Measurements from ENCODE around the gene MYO18A. TPM values are rescaled to one million over a fixed set of nuclear protein-coding genes. Genes with fewer than 3 reads are reported as not detected.
"Not testable (repeated sequence)": the region's sequence is repeated elsewhere in the genome, so short reads cannot be mapped to it uniquely, and the experiment has no call there.

Gene MYO18A
- total and polyA plus RNA-seq, 11 donors, result 83.5 to 340 (median 300) TPM

DNA sequence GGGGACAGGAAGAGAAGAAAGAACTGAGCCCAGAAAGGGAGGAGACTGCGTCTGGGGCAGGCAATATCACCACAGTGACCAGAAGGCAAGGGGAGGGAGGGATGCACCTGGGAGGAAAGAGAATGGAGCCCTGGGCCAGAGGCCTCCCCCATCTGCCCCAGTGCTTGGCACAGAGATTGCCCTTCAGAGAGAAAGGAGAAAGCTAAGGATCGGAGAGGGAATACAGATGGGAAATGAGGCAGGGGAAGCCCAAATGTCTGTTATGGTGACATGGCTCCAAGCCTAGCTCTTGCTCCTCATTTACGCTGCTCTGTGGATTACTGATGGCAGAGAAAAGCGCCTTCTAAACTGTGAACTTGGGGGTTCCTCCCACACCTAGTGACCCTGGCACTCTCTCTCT is 90.1 kb downstream of the MYO18A start:
- no peaks in the 10 kb centered on the region for H3K27me3 ChIP-seq
- H3K4me1 ChIP-seq, result peaks cover 0 to 15% (median 0%) of the 10 kb centered on the region in 12 donors
- 61 to 87% (median 79%) methylated on average over 4 of the region's 4 CpGs for WGBS, 4 donors
- H3K9me3 ChIP-seq, result no peaks in the 10 kb centered on the region
- intact Hi-C loops (cut with DNase I), result no loop called here
- peak overlapping the region in 2 of 12 donors; percentile 61 to 78 for H3K27ac ChIP-seq
- no peak for DNase-seq
- ATAC-seq, result no peak
- no peak overlapping the region for H3K4me3 ChIP-seq
- TF ChIP-seq, protein P1, sequence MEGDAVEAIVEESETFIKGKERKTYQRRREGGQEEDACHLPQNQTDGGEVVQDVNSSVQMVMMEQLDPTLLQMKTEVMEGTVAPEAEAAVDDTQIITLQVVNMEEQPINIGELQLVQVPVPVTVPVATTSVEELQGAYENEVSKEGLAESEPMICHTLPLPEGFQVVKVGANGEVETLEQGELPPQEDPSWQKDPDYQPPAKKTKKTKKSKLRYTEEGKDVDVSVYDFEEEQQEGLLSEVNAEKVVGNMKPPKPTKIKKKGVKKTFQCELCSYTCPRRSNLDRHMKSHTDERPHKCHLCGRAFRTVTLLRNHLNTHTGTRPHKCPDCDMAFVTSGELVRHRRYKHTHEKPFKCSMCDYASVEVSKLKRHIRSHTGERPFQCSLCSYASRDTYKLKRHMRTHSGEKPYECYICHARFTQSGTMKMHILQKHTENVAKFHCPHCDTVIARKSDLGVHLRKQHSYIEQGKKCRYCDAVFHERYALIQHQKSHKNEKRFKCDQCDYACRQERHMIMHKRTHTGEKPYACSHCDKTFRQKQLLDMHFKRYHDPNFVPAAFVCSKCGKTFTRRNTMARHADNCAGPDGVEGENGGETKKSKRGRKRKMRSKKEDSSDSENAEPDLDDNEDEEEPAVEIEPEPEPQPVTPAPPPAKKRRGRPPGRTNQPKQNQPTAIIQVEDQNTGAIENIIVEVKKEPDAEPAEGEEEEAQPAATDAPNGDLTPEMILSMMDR (IDR thresholded peaks at IDR 0.05), result no peak
- TF ChIP-seq POLR2A (IDR thresholded peaks at IDR 0.05), result no peak
- peaks cover 5 to 100% (median 98%) of the 10 kb centered on the region in 9 donors for H3K36me3 ChIP-seq

DNA sequence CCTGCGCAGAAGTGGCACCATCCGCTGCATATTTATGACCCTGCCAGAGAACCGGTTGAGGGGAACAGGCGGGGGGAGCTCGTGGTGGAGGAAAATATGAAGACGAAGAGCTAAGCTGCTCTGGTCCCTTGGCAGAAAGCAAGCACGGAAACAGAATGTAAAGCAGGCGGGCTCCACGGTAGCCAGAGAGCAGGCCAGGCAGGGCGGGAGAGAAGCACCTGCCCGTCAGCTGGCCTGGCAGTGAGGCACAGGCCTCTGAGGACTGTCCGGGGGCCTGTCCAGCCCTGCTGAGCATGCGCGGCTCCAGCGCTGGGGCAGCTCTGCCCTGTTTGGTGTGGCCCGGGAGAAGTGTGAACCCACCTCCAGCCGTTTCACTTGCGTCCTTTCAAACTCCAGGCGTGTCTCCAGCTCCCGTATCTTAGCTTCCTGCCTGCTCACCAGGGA is 90.6 kb downstream of the MYO18A start:
- peaks cover 5 to 100% (median 98%) of the 10 kb centered on the region in 9 donors for H3K36me3 ChIP-seq
- TF ChIP-seq, protein P1 (IDR thresholded peaks at IDR 0.05), result no peak
- TF ChIP-seq POLR2A (IDR thresholded peaks at IDR 0.05), result no peak
- H3K4me3 ChIP-seq, result no peak overlapping the region
- H3K4me1 ChIP-seq, result peaks cover 0 to 15% (median 0%) of the 10 kb centered on the region in 12 donors
- intact Hi-C loops (cut with DNase I), result no loop called here
- H3K9me3 ChIP-seq, result no peaks in the 10 kb centered on the region
- peak overlapping the region in 4 of 12 donors; percentile 23 to 78 (median 48) for H3K27ac ChIP-seq
- whole genome bisulfite sequencing, 4 donors, result 44 to 75% (median 68%) methylated on average over 17 to 20 of the region's 20 CpGs
- no peaks in the 10 kb centered on the region for H3K27me3 ChIP-seq
- ATAC-seq (peak in 2 of 4 donors; percentile 57 to 63), DNase-seq (no peak)

DNA sequence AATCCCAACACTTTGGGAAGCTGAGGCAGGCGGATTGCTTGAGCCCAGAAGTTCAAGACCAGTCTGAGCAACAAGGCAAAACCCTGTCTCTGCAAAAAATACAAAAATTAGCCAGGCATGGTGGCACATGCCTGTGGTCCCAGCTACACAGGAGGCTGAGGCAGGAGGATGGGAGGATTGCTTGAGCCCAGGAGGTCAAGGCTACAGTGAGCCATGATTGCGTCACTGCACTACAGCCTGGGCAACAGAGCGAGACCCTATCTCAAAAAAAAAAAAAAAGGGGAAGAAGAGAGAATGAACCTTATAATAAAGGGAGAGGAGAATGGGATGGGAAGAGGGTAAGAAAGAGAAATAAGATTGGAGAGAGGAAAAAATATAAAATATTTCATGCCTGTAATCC is 91.4 kb downstream of the MYO18A start:
- DNase-seq; H3K27me3 ChIP-seq; intact Hi-C loops (cut with DNase I); H3K9me3 ChIP-seq; H3K4me3 ChIP-seq; ATAC-seq: not testable (repeated sequence)
- H3K27ac ChIP-seq, result peak overlapping the region in 1 of 12 donors; percentile 78
- 91 to 99% (median 97%) methylated on average over 3 of the region's 3 CpGs for WGBS, 4 donors
- peaks cover 5 to 100% (median 98%) of the 10 kb centered on the region in 9 donors for H3K36me3 ChIP-seq
- peaks cover 0 to 15% (median 0%) of the 10 kb centered on the region in 12 donors for H3K4me1 ChIP-seq

DNA sequence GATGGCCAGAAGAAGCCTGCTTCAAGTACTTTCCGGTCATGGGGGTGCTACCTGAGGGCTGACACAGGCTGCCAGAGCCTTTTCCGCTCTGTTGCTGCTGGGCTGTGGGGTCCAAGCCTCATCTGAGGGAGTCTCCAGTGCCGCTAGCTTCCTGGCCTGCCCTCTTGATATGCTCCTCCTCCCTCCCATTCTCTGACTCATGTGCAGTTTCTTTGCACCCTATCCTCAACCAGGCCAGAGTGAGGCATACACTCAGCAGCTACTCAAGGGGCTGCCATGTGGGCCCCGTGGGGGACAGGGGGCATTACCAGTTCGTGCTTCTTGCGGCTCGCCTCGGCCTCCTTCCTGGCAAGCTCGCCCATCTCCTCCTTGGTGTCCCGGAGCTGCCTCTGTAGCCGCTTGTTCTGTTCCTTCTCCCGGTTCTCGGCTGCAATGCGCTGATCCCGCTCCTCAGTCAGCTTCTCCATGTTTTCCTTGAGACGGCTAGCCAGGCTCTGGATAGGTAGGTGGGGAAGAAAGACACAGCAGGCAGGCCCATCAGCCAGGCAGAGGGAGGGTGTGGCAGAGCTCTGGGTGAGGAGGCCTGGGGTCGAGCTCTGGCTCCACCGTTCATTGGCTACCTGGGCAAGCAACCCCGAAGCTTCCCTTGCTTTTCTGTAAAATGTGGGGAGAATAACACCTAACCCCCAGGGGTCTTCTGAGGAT is 93.4 kb downstream of the MYO18A start:
- Histone ChIP-seq H3K36me3 (peaks cover 0 to 100% (median 93%) of the 10 kb centered on the region in 9 donors), H3K4me3 (no peak overlapping the region), H3K9me3 (no peaks in the 10 kb centered on the region), H3K27ac (no peak overlapping the region), H3K4me1 (peaks cover 0 to 10% (median 0%) of the 10 kb centered on the region in 12 donors), H3K27me3 (no peaks in the 10 kb centered on the region)
- WGBS, 4 donors, result 88 to 91% (median 90%) methylated on average over 19 of the region's 19 CpGs
- peak in 1 of 5 donors; percentile 56 for DNase-seq
- intact Hi-C loops (cut with DNase I), result no loop called here
- TF ChIP-seq, protein P1 (IDR thresholded peaks at IDR 0.05), result no peak
- no peak for TF ChIP-seq POLR2A (IDR thresholded peaks at IDR 0.05)
- ATAC-seq, result no peak
